Choroid plexus epithelial cell (primary cell): ENCODE results near the gene GALNT6.

ENCODE experiments used
- DNase-seq: peaks from one replicate; pipeline ENCODE4 v3.0.0-alpha.2; 2010; ENCODE audit warnings: low read depth
- H3K4me3 ChIP-seq: 2 replicates; pipeline ENCODE4 v1.5.1; 2011; ENCODE audit warnings: low read depth, mild to moderate bottlenecking, control low read depth, low read length, moderate library complexity
- TF ChIP-seq, protein P1 (sequence below): conservative IDR thresholded peaks from 2 replicates; pipeline ENCODE4 v1.5.1; 2011; ENCODE audit warnings: low read depth, mild to moderate bottlenecking, control low read depth, inconsistent platforms, low read length, moderate library complexity

The GALNT6 gene

DNA sequence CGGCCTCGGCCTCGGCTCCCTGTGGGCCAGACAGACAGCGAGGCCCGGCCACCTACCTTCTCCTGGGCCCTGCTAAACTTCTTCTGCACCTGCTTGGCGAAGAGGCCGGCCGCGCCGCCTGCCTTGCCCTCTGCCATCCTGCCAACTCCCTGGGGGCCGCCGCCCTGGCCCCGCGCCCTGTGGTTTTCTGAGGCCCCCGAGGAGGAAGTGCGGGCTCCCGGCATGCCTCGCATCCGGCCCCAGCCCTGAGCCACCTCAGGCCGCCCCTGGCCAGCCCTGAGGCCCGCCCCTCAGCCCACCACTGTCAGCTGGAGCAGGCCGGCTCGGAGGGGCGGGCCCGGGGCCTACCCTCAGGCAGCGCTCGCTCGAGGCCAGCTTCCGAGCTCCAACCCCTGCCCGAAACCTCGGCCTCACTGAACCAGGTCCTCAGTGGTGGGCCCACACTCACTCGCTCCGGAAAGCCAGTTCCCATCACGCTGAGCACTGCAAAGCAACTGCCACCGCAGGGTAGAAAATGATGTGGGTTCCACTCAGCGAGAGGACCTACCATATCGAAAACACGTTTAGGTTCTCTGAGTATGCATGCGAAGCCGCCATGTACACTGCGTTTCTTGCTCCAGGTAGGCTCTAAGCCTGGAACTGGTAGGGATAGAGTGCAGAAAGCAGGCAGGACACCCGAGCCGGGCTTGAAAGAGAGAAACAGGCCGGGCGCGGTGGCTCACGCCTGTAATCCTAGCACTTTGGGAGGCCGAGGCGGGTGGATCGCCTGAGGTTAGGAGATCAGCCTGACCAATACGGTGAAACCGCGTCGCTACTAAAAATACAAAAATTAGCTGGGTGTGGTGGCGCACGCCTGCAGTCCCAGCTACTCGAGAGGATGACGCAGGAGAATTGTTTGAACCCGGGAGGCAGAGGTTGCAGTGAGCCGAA is 67.0 kb downstream of the GALNT6 start, which contains the start of gene BIN2:
TSS of gene BIN2 (minus strand) at position 209 of the 930 bp plus-strand sequence. CDS start at position 137, 72 bp downstream.
- TF ChIP-seq, protein P1, sequence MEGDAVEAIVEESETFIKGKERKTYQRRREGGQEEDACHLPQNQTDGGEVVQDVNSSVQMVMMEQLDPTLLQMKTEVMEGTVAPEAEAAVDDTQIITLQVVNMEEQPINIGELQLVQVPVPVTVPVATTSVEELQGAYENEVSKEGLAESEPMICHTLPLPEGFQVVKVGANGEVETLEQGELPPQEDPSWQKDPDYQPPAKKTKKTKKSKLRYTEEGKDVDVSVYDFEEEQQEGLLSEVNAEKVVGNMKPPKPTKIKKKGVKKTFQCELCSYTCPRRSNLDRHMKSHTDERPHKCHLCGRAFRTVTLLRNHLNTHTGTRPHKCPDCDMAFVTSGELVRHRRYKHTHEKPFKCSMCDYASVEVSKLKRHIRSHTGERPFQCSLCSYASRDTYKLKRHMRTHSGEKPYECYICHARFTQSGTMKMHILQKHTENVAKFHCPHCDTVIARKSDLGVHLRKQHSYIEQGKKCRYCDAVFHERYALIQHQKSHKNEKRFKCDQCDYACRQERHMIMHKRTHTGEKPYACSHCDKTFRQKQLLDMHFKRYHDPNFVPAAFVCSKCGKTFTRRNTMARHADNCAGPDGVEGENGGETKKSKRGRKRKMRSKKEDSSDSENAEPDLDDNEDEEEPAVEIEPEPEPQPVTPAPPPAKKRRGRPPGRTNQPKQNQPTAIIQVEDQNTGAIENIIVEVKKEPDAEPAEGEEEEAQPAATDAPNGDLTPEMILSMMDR: no peak
- DNase-seq: no peak
- H3K4me3 ChIP-seq: no peak within 1 kb of the TSS

DNA sequence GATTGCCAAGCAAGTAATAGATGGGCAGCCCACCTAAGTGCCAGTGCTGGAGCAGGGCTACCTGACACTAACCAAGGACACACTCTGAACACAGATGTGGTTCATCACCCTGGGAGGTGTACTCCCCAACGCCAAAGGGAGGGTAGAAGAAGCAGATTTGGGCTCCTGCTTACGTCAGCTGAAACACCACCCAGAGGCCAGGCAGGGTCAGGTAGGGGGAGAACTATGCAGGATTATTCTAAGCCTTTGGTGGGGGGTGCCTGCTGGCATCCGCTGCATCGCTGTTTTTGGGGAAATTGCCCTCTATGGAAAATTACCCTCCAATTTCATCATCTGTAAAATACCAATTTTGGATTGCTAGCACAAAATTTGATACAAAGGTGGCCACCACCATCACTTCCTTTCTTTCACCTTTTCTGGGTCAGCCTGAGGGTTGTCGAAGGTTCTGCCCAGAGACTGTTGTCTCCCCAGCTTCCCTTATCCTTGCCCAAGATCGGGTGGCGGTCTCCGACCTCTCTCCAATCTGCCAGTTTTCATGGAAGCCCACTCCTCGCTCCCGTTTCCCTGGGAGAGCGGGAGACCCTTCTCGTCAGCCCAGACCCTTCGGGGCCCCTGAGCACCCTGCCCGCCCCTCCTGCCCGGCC is 67.8 kb downstream of the GALNT6 start:
- TF ChIP-seq, protein P1: no peak
- no peak overlapping the region for H3K4me3 ChIP-seq
- DNase-seq: no peak

DNA sequence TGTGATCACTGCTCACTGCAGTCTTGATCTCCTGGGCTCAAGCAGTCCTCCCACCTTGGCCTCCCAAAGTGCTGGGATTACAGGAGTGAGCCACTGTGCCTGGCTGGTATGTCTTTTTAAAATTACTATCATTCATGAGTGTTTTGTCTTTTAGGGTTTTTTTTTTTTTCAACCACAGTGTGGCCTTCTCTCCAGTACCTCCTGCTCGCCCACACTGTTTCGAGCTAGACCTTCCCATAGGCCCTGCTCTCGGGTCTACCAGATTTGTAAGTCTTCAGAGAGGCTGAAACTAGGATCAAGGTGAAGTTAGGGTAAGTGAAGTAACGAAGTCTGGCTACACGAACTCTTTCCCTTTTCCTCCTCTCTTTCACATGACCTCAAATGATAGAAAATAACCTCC is 68.8 kb downstream of the GALNT6 start:
- no peak overlapping the region for H3K4me3 ChIP-seq
- DNase-seq: no peak
- TF ChIP-seq, protein P1: no peak

DNA sequence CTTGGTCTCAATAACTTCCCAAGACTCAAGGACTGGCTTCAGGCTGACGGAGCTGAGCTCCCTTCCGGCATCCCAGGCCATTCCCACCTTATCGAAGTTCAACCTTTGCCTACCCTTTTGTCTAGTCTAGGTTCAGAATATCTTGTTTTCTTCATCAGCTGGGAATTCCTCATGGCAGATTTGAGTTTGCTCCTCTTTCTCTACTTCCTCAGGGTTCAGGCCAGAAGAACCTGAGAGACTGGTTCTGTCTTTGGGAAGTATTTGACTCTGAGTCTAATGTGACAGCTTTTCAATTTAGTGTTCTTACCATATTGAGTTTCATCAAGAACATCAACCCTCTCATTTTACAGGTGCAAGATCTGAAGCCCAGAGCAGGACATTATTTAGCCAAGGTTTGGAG is 69.3 kb downstream of the GALNT6 start:
- TF ChIP-seq, protein P1: no peak
- DNase-seq: no peak
- no peak overlapping the region for H3K4me3 ChIP-seq

DNA sequence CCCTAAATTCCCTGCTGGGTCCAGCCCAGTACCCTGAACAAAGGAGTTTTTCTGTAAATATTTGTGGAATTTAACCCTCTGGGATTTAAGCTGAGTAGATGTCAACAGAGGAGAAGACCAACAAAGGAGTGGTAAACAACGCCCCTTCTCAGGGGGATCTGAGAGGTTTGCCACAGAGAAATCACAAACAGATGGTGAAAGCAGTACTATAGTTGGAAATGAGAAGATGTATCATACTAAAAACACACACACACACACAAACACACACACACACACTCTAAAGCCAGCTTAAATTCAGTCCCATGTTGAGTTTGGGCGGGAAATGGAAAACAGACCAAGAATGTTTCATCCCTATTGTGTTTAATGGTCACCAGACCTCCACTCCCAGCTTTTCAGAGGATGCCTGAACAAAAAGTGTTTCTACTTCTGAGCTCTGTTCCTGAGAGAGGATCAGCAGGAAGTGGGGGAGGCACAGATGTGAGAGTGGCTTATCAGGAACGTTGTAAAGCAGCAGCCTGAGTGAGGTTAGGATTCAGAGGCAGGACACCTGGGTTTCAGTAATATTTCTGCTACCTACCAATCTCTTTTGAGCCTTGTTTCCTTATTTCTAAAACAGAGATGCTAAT is 70.4 kb downstream of the GALNT6 start:
- no peak overlapping the region for H3K4me3 ChIP-seq
- peak; percentile 31 for DNase-seq
- TF ChIP-seq, protein P1: no peak

DNA sequence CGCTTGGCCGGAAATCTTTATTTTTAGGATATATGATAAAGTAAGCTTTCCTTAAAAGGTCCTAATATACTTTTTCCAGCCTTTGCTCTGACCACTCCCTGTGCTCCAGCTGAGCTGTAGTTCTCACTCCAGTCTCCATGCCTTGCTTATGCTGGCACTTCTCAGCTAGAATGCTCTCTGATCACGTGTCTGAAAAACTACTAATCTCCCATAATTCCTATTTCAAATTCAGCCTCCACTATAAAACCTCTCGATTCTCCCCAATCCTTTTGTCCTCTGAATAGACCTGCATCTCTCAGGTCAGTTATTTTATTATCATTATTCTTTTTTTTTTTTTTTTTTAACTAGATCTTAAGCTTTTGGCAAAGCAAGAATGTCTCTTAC is 70.9 kb downstream of the GALNT6 start:
- TF ChIP-seq, protein P1: no peak
- H3K4me3 ChIP-seq: no peak overlapping the region
- DNase-seq: no peak
